VCaP (cell line): ENCODE measurements around the gene C1QTNF3.

ENCODE experiments used
- H3K27ac ChIP-seq: fragments of 450-650 bp; 2 replicates; pipeline ENCODE4 v1.5.1; 2017
- CTCF ChIP-seq: fragments of 450-650 bp; conservative IDR thresholded peaks from 2 replicates; pipeline ENCODE4 v1.5.1; 2017; ENCODE audit warnings: mild to moderate bottlenecking, moderate library complexity

Gene C1QTNF3

GRCh38 chr5:34061993-34062392, 19.0 kb upstream of the C1QTNF3 start:
- H3K27ac ChIP-seq: no peak overlapping the region
- TF ChIP-seq CTCF: no peak

- TF ChIP-seq CTCF: no peak
- no peak overlapping the region for H3K27ac ChIP-seq
Measured at GRCh38 chr5:34059977-34060376, 17.0 kb upstream of the C1QTNF3 start.

- TF ChIP-seq CTCF: no peak
- no peak overlapping the region for H3K27ac ChIP-seq
Measured at GRCh38 chr5:34058532-34058931, 15.5 kb upstream of the C1QTNF3 start.

GRCh38 chr5:34057569-34057968, 14.6 kb upstream of the C1QTNF3 start:
- H3K27ac ChIP-seq: no peak overlapping the region
- TF ChIP-seq CTCF: no peak

- TF ChIP-seq CTCF: no peak
- no peak overlapping the region for H3K27ac ChIP-seq
Measured at GRCh38 chr5:34057118-34057517, 14.1 kb upstream of the C1QTNF3 start.

- no peak overlapping the region for H3K27ac ChIP-seq
- no peak for TF ChIP-seq CTCF
Measured at GRCh38 chr5:34055667-34056066, 12.7 kb upstream of the C1QTNF3 start.

GRCh38 chr5:34054400-34054729, 11.4 kb upstream of the C1QTNF3 start:
- H3K27ac ChIP-seq: no peak overlapping the region

More at GRCh38 chr5:34054400-34054729, 11.4 kb upstream of the C1QTNF3 start:
- no peak for TF ChIP-seq CTCF
